NB4 (cell line): ENCODE data around the gene UBR1.

Source experiments
- CTCF ChIP-seq: IDR thresholded peaks from one replicate; pipeline ENCODE4 v1.5.1; 2012; ENCODE audit warnings: low read depth, low read length
- MAX ChIP-seq: IDR thresholded peaks from 2 replicates; pipeline ENCODE4 v1.6.1; 2011; ENCODE audit warnings: low read depth, low read length
- MYC ChIP-seq: IDR thresholded peaks from 2 replicates; pipeline ENCODE4 v1.6.1; 2011; ENCODE audit warnings: low read depth, low read length
- POLR2A ChIP-seq: IDR thresholded peaks from 2 replicates; pipeline ENCODE4 v1.6.1; 2011; ENCODE audit warnings: mild to moderate bottlenecking; ENCODE audit not compliant: insufficient read length; ENCODE audit errors: extremely low read depth

- TF ChIP-seq CTCF = no peak
- no peak for TF ChIP-seq MAX
- no peak for TF ChIP-seq MYC
- TF ChIP-seq POLR2A = no peak
Observed at GRCh38 chr15:43056696-43057095, 49.1 kb downstream of the UBR1 start.
